ENCODE measurements around the gene MLPH. TPM values are rescaled to one million over a fixed set of nuclear protein-coding genes. Genes with fewer than 3 reads are reported as not detected.
A peak's percentile ranks its signal among the peaks of the same experiment; 100 is the strongest.

Gene MLPH
- total RNA-seq, 1 donor from 2014 or later, result 15.7 TPM

- peak; percentile 20 for DNase-seq (ENCODE audit: low spot score)
- intact Hi-C loops (cut with DNase I), result no loop called here
These were observed 5.3 kb downstream of the MLPH start for GRCh38 chr2:237492137-237492890.

- DNase-seq (ENCODE audit: low spot score), result peak; percentile 67
- intact Hi-C loops (cut with DNase I), result no loop called here
These were observed 7.0 kb downstream of the MLPH start for GRCh38 chr2:237494066-237494465.

GRCh38 chr2:237495521-237496117 lies 8.6 kb downstream of the MLPH start:
- intact Hi-C loops (cut with DNase I), result no loop called here
- DNase-seq (ENCODE audit: low spot score), result peak; percentile 58

DNA sequence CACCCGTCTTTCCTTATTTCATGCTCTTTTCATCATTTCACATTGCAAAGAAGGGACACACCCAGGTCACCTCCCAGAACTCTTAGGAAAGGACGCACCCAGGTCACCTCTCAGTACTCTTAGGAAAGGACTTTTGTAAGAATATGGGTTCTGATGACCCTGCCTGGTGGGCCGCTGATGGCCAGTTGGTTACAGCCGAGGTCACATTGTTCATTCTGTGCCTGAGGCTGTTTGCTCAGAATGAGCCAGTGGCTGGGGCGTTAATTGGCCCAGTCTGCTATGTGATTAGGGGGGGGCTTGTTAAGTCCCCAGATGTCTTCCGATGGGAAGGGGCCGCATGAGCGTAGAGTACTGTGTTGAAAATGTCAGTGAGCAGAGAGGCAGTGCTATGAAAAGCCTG lies 9.4 kb downstream of the MLPH start:
- no peak for DNase-seq (ENCODE audit: low spot score)
- intact Hi-C loops (cut with DNase I), result no loop called here

- peak; percentile 29 for DNase-seq (ENCODE audit: low spot score)
- intact Hi-C loops (cut with DNase I), result no loop called here
These were observed 10.2 kb downstream of the MLPH start for GRCh38 chr2:237497009-237497837.

DNA sequence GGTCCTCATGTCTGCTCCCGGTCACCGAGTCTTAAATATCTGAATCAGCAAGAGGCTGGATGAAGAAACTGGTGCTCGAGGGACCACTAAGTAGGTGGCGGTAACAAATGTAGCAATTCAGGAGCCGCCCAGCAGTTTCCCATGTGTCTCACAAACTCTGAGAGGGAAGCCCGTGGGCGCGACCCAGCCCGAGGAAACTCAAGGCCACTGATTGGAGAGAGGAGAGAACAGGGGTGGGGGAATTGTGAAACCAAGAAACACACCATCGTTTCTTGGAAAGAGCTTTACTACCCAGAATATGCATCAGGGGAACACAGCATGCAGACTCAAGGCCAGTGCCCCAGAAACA lies 10.8 kb downstream of the MLPH start:
- DNase-seq (ENCODE audit: low spot score), result peak; percentile 31
- intact Hi-C loops (cut with DNase I), result no loop called here

DNA sequence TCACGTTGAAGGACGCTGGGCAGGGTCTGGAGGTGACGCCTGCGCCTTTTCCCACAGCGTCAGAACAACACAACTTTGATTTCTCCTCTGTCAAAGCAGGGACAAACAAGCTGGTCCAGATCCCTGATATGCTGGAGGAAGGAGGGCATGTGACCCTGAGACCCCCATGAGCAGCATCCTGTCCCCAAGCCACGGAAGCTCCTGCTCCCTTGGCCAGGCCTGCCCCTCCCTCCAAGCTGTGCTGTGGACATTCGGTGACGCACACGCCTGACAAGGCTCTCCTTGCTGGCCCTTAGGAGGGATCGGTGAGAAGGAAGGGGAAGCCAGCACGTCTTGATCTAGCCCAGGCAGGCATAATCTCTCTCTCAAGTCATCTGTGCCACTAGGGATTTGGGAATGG lies 11.3 kb downstream of the MLPH start:
- intact Hi-C loops (cut with DNase I), result no loop called here
- DNase-seq (ENCODE audit: low spot score), result peak; percentile 60

DNA sequence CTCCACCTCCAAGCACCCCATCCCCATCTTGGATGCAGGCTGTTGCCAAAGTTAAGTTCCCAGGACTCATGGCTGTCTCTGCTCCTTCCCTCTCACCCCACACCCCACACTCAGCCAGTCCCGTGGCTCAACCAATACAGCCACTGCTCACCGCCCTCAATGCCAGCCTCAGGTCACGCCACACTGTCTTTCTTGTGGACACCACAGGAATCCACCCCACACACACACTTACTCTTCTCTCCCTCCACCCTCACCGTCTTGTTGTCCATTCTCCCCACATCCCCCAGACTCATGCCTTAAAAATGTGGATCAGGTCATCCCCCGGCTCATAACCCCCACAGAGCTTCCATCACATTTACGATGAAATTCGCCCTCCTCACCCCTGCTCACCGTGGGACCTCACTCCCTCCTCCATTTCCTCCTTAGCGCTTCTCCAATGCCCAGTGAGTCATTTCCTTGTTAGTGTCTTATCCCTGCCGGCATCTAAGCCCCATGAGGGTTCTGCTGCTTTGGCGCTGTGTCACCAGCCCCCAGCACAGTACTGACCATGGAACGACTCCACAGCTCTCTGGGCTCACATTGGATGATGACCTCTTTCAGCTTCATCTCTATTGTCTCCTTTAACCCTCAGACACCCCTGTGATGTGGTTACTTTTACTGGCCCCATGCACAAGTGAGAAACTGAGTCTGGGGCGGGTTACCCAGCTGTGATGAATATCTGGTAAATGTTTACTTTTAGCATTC lies 13.8 kb downstream of the MLPH start:
- intact Hi-C loops (cut with DNase I), result no loop called here
- peak; percentile 69 for DNase-seq (ENCODE audit: low spot score)

DNA sequence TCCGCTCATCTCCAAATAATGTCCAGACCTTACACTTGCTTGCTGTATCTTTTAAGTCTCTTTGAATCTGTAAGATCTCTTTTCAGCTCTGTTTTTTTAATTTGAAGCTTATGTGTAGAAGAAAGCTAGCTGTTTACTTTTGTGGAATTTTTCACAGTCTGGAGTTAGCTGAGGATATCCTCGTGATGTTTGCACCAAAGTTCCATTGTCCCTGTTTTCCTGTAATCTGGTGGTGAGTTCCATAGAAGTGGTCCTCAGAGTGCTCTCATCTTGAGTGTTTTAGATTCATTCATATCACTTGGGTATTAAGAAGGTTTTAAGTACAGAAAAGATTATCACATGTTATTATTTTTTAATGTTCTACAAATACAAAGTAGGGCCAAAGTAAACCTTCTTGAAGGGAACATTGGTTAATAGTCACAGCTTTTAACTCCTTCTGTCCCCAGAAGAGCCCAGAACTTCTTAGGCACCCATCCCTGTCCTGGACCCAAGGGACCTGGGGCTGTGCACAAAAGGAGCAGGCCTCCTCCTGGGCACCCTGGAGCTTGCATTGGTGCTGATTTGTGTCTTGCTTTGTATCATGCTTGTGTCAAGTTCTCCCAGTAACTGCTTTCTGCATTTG lies 15.0 kb downstream of the MLPH start:
- intact Hi-C loops (cut with DNase I), result no loop called here

GRCh38 chr2:237503201-237503600 lies 16.1 kb downstream of the MLPH start:
- DNase-seq (ENCODE audit: low spot score), result no peak
- intact Hi-C loops (cut with DNase I), result no loop called here

More for the DNA sequence above, 15.0 kb downstream of the MLPH start:
- no peak for DNase-seq (ENCODE audit: low spot score)

DNA sequence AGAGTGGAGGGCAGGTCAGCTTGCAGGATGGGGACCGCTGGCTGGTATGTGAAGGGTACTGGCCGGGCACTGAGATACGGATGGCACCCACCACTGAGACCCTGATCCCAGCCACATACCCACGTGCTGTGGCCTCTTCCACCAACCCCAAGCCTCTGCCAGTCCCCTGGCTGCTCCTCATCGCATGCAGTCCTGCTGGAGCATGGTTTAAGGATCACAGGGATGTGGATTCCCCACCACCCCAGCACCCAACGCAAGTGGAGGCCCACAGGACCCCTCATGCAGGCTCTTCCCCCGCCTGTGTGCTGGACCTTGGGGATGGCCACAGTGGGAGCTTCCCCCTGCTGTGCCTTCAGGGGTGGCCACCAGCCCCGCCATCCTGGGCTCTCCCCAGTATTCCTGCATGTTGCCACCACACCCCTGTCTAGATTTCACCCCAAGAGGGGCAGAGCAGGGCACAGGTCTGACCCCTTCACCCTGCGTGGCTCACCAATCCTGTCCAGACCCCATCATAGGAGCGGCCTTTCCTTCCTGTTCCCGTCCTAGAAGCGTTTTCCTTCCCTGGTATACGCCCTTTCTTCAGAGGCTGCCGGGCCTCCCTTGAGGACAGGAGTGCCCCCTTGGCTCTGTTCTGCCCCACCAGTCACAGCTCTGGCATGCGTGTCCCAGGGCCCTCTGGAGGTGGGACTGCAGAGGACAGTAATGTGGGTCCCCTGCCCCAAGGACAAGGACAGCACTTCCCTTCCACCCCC lies 18.3 kb downstream of the MLPH start:
- no peak for DNase-seq (ENCODE audit: low spot score)
- intact Hi-C loops (cut with DNase I), result no loop called here

- intact Hi-C loops (cut with DNase I), result no loop called here
These were observed 20.5 kb downstream of the MLPH start for GRCh38 chr2:237507512-237507911.

GRCh38 chr2:237508361-237508760 lies 21.3 kb downstream of the MLPH start:
- DNase-seq (ENCODE audit: low spot score), result no peak
- intact Hi-C loops (cut with DNase I), result no loop called here

More at GRCh38 chr2:237507512-237507911, 20.5 kb downstream of the MLPH start:
- DNase-seq (ENCODE audit: low spot score), result no peak

- intact Hi-C loops (cut with DNase I), result no loop called here
- DNase-seq (ENCODE audit: low spot score), result no peak
These were observed 22.1 kb downstream of the MLPH start for GRCh38 chr2:237509151-237509550.

DNA sequence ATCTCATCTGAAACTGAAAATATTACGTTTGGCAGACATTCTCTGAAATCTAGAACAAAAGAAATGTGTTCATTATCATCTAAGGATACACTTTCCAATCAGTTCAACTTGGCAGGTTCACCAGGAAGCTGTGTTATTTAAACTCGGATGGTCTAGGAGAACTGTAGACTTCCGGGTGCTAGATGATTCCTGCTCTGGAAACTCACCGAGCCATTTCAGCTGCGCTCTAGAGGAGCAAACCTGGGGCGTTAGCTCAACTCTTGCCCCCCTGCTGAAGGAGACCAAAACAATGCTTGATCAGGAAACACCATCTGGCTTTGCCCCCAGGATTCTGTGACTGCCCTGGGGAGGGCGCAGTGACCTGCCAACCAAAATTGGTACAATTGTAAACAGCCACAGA lies 22.9 kb downstream of the MLPH start:
- intact Hi-C loops (cut with DNase I), result loop anchor here (5.0 to 10.0 kb wide), 3 partner anchors 162 to 383 kb away; no protein-coding TSS in a partner anchor
- no peak for DNase-seq (ENCODE audit: low spot score)

DNA sequence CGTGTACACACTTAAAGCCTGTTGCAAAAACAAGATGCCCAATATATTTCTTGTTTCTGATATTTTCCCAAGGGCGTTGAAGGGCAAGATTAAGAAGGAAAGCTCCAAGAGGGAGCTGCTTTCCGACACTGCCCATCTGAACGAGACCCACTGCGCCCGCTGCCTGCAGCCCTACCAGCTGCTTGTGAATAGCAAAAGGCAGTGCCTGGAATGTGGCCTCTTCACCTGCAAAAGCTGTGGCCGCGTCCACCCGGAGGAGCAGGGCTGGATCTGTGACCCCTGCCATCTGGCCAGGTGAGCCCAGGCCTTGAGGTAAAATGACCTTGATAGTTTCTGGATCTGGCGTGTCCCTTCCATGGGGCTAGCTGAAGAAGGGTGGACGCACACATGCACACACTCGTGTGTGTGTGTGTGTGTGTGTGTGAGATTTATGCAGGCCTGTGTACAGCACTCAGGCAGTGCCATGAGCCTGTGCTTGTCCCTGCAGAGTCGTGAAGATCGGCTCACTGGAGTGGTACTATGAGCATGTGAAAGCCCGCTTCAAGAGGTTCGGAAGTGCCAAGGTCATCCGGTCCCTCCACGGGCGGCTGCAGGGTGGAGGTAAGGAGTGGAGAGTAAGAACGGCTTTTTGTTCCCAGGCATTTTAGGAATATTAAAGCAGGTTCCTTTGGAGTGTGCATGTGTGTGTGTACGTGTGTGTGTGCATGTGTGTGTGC lies 23.6 kb downstream of the MLPH start:
- DNase-seq (ENCODE audit: low spot score), result no peak
- intact Hi-C loops (cut with DNase I), result loop anchor here (5.0 to 10.0 kb wide), 3 partner anchors 162 to 383 kb away; no protein-coding TSS in a partner anchor

DNA sequence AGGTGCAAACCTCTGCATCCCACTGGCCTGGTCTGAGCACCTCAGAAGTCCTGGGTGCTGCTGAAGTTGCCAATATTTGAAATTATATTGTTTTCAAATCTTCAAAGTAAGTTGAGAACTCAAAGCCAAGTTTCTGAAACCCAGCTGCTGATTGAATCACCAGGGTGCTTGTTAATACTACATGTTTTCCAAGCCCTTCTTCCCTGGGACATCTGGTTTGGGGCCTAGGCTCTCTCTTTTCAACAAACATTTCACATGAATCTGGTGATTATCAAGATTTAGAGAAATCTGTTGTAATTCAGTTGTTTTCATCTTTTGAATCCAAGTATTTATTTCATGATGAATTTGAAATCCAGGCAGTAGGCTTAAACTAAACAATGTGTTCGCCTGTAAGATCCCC lies 24.4 kb downstream of the MLPH start:
- intact Hi-C loops (cut with DNase I), result loop anchor here (5.0 to 10.0 kb wide), 3 partner anchors 161 to 384 kb away; no protein-coding TSS in a partner anchor
- DNase-seq (ENCODE audit: low spot score), result no peak

DNA sequence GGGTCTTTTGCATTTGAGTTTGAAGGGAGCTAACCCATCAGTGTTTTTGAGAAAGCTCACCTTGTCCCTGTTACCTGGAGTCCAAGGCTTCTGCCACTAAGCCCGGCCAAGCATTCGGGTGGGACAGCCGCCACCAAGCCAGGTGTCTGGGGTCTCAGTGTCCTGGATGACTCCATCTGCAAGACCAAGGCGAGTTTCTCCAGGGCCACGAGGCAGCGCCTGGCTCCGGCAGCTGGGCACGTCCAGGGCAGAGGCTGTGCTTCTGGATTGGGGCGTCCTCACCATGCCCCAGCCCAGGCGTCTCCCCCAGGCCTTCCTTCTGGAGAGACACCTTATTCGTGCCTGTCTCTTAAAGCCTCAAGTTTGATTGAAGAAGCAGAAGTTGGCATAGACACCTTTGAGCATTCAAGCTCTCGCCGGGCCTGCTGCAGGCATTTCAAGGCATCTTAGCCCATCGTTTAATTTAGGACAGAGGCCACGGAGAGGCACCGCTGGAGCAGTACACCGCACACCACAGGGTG lies 24.9 kb downstream of the MLPH start:
- intact Hi-C loops (cut with DNase I), result loop anchor here (1.0 to 10.0 kb wide), 4 partner anchors 60 to 385 kb away; no protein-coding TSS in a partner anchor
- no peak for DNase-seq (ENCODE audit: low spot score)

All from cardiac septum (tissue), 1 donor.